Measurements from ENCODE around the gene NTN4.

DNA sequence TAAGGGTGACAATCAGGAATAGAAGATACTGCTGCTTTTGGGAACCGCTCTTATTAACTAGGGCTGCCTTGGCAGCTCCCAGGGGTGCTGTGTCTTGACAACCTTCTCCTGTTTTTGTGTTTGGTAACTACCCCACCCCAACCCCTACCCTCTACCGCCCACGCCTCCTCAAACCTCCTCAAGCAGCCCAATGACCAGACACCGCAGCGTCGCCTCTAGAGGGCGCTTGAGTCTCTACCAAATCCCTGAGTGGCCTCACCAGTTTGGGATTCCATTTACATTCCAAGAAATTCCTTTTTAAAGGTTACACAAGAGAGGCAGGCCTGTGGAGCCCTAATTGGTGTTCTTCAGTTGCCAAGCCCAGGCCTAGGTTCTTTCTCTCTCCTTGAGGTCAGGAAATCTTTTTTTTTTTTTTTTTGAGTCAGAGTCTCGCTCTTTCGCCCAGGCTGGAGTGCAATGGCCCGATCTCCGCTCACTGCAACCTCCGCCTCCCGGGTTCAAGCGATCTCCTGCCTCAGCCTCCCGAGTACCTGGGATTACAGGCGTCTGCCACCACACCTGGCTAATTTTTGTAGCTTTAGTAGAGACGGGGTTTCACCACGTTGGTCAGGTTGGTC lies 166.9 kb downstream of the NTN4 start:
- TF ChIP-seq RAD21 (IDR thresholded peaks at IDR 0.05) (peak; percentile 88 to 94), CTCF (IDR thresholded peaks at IDR 0.05; ENCODE audit: low read depth, low read length, missing input control) (peak; percentile 70), GABPA (IDR thresholded peaks at IDR 0.05 in 1 of 2, conservative IDR thresholded peaks at IDR 0.05 in 1 of 2) (no peak), REST (IDR thresholded peaks at IDR 0.05) (no peak), TAF1 (conservative IDR thresholded peaks at IDR 0.05) (no peak), MAX (IDR thresholded peaks at IDR 0.05) (no peak), JUND (IDR thresholded peaks at IDR 0.05) (peak in 1 of 2 donors; percentile 23), YY1 (IDR thresholded peaks at IDR 0.05) (no peak), NR2F2 (IDR thresholded peaks at IDR 0.05) (no peak), EGR1 (IDR thresholded peaks at IDR 0.05; ENCODE audit: low read depth in 2 of 2) (peak in 1 of 2 donors; percentile 69), FOXA1 (IDR thresholded peaks at IDR 0.05) (no peak)
- TF ChIP-seq, protein P1, sequence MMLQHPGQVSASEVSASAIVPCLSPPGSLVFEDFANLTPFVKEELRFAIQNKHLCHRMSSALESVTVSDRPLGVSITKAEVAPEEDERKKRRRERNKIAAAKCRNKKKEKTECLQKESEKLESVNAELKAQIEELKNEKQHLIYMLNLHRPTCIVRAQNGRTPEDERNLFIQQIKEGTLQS (IDR thresholded peaks at IDR 0.05) = no peak

Data from liver (tissue), 3 donors.